ENCODE data around the gene UBE3D.

UBE3D gene

GRCh38 chr6:83098589-83098988, 32.9 kb upstream of the UBE3D start:
- Histone ChIP-seq H3K4me3 (ENCODE audit: insufficient read depth in 1 of 2, low read depth in 1 of 2, low read length in 2 of 2) (no peak overlapping the region), H2BK120ac (ENCODE audit: low read depth, low read length) (no peak overlapping the region), H3K36me3 (ENCODE audit: control insufficient read depth in 1 of 2, insufficient read depth in 2 of 2, low read depth in 1 of 2, low read length in 2 of 2) (peaks cover 0 to 28% of the 10 kb centered on the region in 2 experiments), H3K4ac (ENCODE audit: low read depth in 1 of 2, low read length in 2 of 2) (no peak overlapping the region), H2BK5ac (ENCODE audit: low read depth, low read length, poor library complexity, severe bottlenecking) (no peak overlapping the region), H2BK12ac (ENCODE audit: low read length in 2 of 2) (no peak overlapping the region), H3K18ac (ENCODE audit: low read depth in 1 of 2, low read length in 2 of 2) (no peak overlapping the region), H3K4me2 (ENCODE audit: low read length, poor library complexity, severe bottlenecking) (no peak overlapping the region), H2AK5ac (ENCODE audit: low read length, severe bottlenecking) (no peak overlapping the region), H3K9me3 (ENCODE audit: control insufficient read depth, low read length) (no peaks in the 10 kb centered on the region), H3K27ac (ENCODE audit: low read length, poor library complexity, severe bottlenecking) (no peak overlapping the region), H4K8ac (ENCODE audit: low read length) (no peak overlapping the region), H3K27me3 (ENCODE audit: control insufficient read depth in 1 of 2, insufficient read depth in 1 of 2, low read length in 2 of 2) (no peaks in the 10 kb centered on the region), H3K4me1 (ENCODE audit: control insufficient read depth, insufficient read depth, low read depth, low read length) (peaks cover 4% of the 10 kb centered on the region), H3K23ac (ENCODE audit: low read length in 2 of 2) (no peak overlapping the region), H3K79me1 (replicated peaks; ENCODE audit: low read length, poor library complexity, severe bottlenecking) (peaks cover 21% of the 10 kb centered on the region), H4K91ac (ENCODE audit: low read length) (no peak overlapping the region), H3K9ac (ENCODE audit: low read length) (no peak overlapping the region), H2BK15ac (ENCODE audit: low read depth, poor library complexity, severe bottlenecking) (no peak overlapping the region), H3K14ac (ENCODE audit: low read length in 2 of 2) (no peak overlapping the region), H2AFZ (ENCODE audit: low read depth, low read length) (no peak overlapping the region)
- no peak for DNase-seq
- 95% methylated on average over 3 of the region's 3 CpGs for WGBS

- Histone ChIP-seq H3K23ac (ENCODE audit: low read length in 2 of 2) (no peak overlapping the region), H4K91ac (ENCODE audit: low read length) (no peak overlapping the region), H3K9me3 (ENCODE audit: control insufficient read depth, low read length) (no peaks in the 10 kb centered on the region), H2BK120ac (ENCODE audit: low read depth, low read length) (no peak overlapping the region), H3K79me1 (replicated peaks; ENCODE audit: low read length, poor library complexity, severe bottlenecking) (peaks cover 21% of the 10 kb centered on the region), H2AK5ac (ENCODE audit: low read length, severe bottlenecking) (peak overlapping the region; percentile 74), H3K36me3 (ENCODE audit: control insufficient read depth in 1 of 2, insufficient read depth in 2 of 2, low read depth in 1 of 2, low read length in 2 of 2) (peaks cover 0 to 23% of the 10 kb centered on the region in 2 experiments), H3K9ac (ENCODE audit: low read length) (no peak overlapping the region), H3K4me1 (ENCODE audit: control insufficient read depth, insufficient read depth, low read depth, low read length) (peaks cover 4% of the 10 kb centered on the region), H2BK15ac (ENCODE audit: low read depth, poor library complexity, severe bottlenecking) (no peak overlapping the region), H3K14ac (ENCODE audit: low read length in 2 of 2) (no peak overlapping the region), H3K4me2 (ENCODE audit: low read length, poor library complexity, severe bottlenecking) (no peak overlapping the region), H2BK5ac (ENCODE audit: low read depth, low read length, poor library complexity, severe bottlenecking) (no peak overlapping the region), H3K4ac (ENCODE audit: low read depth in 1 of 2, low read length in 2 of 2) (no peak overlapping the region), H3K27me3 (ENCODE audit: control insufficient read depth in 1 of 2, insufficient read depth in 1 of 2, low read length in 2 of 2) (no peaks in the 10 kb centered on the region), H3K18ac (ENCODE audit: low read depth in 1 of 2, low read length in 2 of 2) (no peak overlapping the region), H2AFZ (ENCODE audit: low read depth, low read length) (no peak overlapping the region), H2BK12ac (ENCODE audit: low read length in 2 of 2) (no peak overlapping the region), H3K4me3 (ENCODE audit: insufficient read depth in 1 of 2, low read depth in 1 of 2, low read length in 2 of 2) (no peak overlapping the region), H3K27ac (ENCODE audit: low read length, poor library complexity, severe bottlenecking) (peak overlapping the region; percentile 61), H4K8ac (ENCODE audit: low read length) (no peak overlapping the region)
- no CpG with 5 or more reads among the region's 1 CpG for WGBS
- DNase-seq = no peak
Observed at GRCh38 chr6:83097675-83098074, 32.0 kb upstream of the UBE3D start.

GRCh38 chr6:83097204-83097603, 31.6 kb upstream of the UBE3D start:
- Histone ChIP-seq H3K4me1 (ENCODE audit: control insufficient read depth, insufficient read depth, low read depth, low read length) (peaks cover 4% of the 10 kb centered on the region), H2AK5ac (ENCODE audit: low read length, severe bottlenecking) (no peak overlapping the region), H3K9me3 (ENCODE audit: control insufficient read depth, low read length) (no peaks in the 10 kb centered on the region), H3K4me2 (ENCODE audit: low read length, poor library complexity, severe bottlenecking) (peak overlapping the region; percentile 39), H2BK5ac (ENCODE audit: low read depth, low read length, poor library complexity, severe bottlenecking) (no peak overlapping the region), H3K4ac (ENCODE audit: low read depth in 1 of 2, low read length in 2 of 2) (no peak overlapping the region), H3K4me3 (ENCODE audit: insufficient read depth in 1 of 2, low read depth in 1 of 2, low read length in 2 of 2) (no peak overlapping the region), H3K36me3 (ENCODE audit: control insufficient read depth in 1 of 2, insufficient read depth in 2 of 2, low read depth in 1 of 2, low read length in 2 of 2) (peaks cover 0 to 19% of the 10 kb centered on the region in 2 experiments), H4K8ac (ENCODE audit: low read length) (no peak overlapping the region), H3K27ac (ENCODE audit: low read length, poor library complexity, severe bottlenecking) (peak overlapping the region; percentile 58), H3K14ac (ENCODE audit: low read length in 2 of 2) (no peak overlapping the region), H3K27me3 (ENCODE audit: control insufficient read depth in 1 of 2, insufficient read depth in 1 of 2, low read length in 2 of 2) (no peaks in the 10 kb centered on the region), H2AFZ (ENCODE audit: low read depth, low read length) (no peak overlapping the region), H3K18ac (ENCODE audit: low read depth in 1 of 2, low read length in 2 of 2) (no peak overlapping the region), H3K23ac (ENCODE audit: low read length in 2 of 2) (no peak overlapping the region), H2BK120ac (ENCODE audit: low read depth, low read length) (no peak overlapping the region), H2BK12ac (ENCODE audit: low read length in 2 of 2) (no peak overlapping the region), H2BK15ac (ENCODE audit: low read depth, poor library complexity, severe bottlenecking) (no peak overlapping the region), H3K9ac (ENCODE audit: low read length) (no peak overlapping the region), H4K91ac (ENCODE audit: low read length) (no peak overlapping the region), H3K79me1 (replicated peaks; ENCODE audit: low read length, poor library complexity, severe bottlenecking) (peaks cover 20% of the 10 kb centered on the region)
- 100% methylated on average over 2 of the region's 2 CpGs for WGBS
- DNase-seq = no peak

GRCh38 chr6:83096791-83097190, 31.1 kb upstream of the UBE3D start:
- Histone ChIP-seq H3K18ac (ENCODE audit: low read depth in 1 of 2, low read length in 2 of 2) (no peak overlapping the region), H3K9me3 (ENCODE audit: control insufficient read depth, low read length) (no peaks in the 10 kb centered on the region), H2BK12ac (ENCODE audit: low read length in 2 of 2) (no peak overlapping the region), H3K27me3 (ENCODE audit: control insufficient read depth in 1 of 2, insufficient read depth in 1 of 2, low read length in 2 of 2) (no peaks in the 10 kb centered on the region), H3K27ac (ENCODE audit: low read length, poor library complexity, severe bottlenecking) (peak overlapping the region; percentile 62), H2AK5ac (ENCODE audit: low read length, severe bottlenecking) (no peak overlapping the region), H3K79me1 (replicated peaks; ENCODE audit: low read length, poor library complexity, severe bottlenecking) (peaks cover 19% of the 10 kb centered on the region), H3K36me3 (ENCODE audit: control insufficient read depth in 1 of 2, insufficient read depth in 2 of 2, low read depth in 1 of 2, low read length in 2 of 2) (peaks cover 0 to 15% of the 10 kb centered on the region in 2 experiments), H3K9ac (ENCODE audit: low read length) (no peak overlapping the region), H3K4me1 (ENCODE audit: control insufficient read depth, insufficient read depth, low read depth, low read length) (peaks cover 4% of the 10 kb centered on the region), H4K8ac (ENCODE audit: low read length) (no peak overlapping the region), H3K4me3 (ENCODE audit: insufficient read depth in 1 of 2, low read depth in 1 of 2, low read length in 2 of 2) (no peak overlapping the region), H4K91ac (ENCODE audit: low read length) (no peak overlapping the region), H2BK15ac (ENCODE audit: low read depth, poor library complexity, severe bottlenecking) (no peak overlapping the region), H3K14ac (ENCODE audit: low read length in 2 of 2) (no peak overlapping the region), H2BK120ac (ENCODE audit: low read depth, low read length) (no peak overlapping the region), H2AFZ (ENCODE audit: low read depth, low read length) (no peak overlapping the region), H3K4ac (ENCODE audit: low read depth in 1 of 2, low read length in 2 of 2) (no peak overlapping the region), H2BK5ac (ENCODE audit: low read depth, low read length, poor library complexity, severe bottlenecking) (no peak overlapping the region), H3K4me2 (ENCODE audit: low read length, poor library complexity, severe bottlenecking) (no peak overlapping the region), H3K23ac (ENCODE audit: low read length in 2 of 2) (no peak overlapping the region)
- DNase-seq = no peak
- WGBS = 100% methylated on average over 1 of the region's 2 CpGs

All from mesenchymal stem cell (in vitro differentiated cells and primary cell).